Neural cell (in vitro differentiated cells): ENCODE results near the gene FGF12. TPM values are rescaled to one million over a fixed set of nuclear protein-coding genes. Genes with fewer than 3 reads are reported as not detected.

Experiments
- H2AFZ ChIP-seq: fragments of 200-600, 300-800 bp; sonication (generic), shearing (Covaris generic); 2 replicates; pipeline ENCODE4 v1.6.0; 2014; ENCODE audit warnings: low read depth, mild to moderate bottlenecking, antibody characterized with exemption, low read length, moderate library complexity
- H3F3A ChIP-seq: fragments of 200-600 bp; shearing (Covaris generic); 2 replicates; pipeline ENCODE4 v1.6.1; 2016; ENCODE audit warnings: mild to moderate bottlenecking, moderate library complexity, mixed read lengths, antibody characterized with exemption, low read length; ENCODE audit not compliant: insufficient read depth, poor library complexity, severe bottlenecking
- H3K27ac ChIP-seq: fragments of 200-600, 300-800 bp; sonication (generic), shearing (Covaris generic); 2 replicates; pipeline ENCODE4 v1.5.1; 2014; ENCODE audit warnings: mild to moderate bottlenecking, low read length, moderate library complexity
- H3K27me3 ChIP-seq: fragments of 300-800, 200-600 bp; sonication (generic), shearing (Covaris generic); 2 replicates; pipeline ENCODE4 v1.6.0; 2014; ENCODE audit warnings: mild to moderate bottlenecking, low read depth, low read length, moderate library complexity; ENCODE audit not compliant: insufficient read depth
- H3K36me3 ChIP-seq: fragments of 300-800, 200-600 bp; sonication (generic), shearing (Covaris generic); 2 replicates; pipeline ENCODE4 v1.5.1; 2014; ENCODE audit warnings: mild to moderate bottlenecking, antibody characterized with exemption, low read length, moderate library complexity; ENCODE audit not compliant: insufficient read depth
- H3K4me2 ChIP-seq: fragments of 300-800, 200-600 bp; sonication (generic), shearing (Covaris generic); 2 replicates; pipeline ENCODE4 v1.6.0; 2014; ENCODE audit warnings: mild to moderate bottlenecking, low read length
- H3K4me3 ChIP-seq: fragments of 300-800, 200-600 bp; sonication (generic), shearing (Covaris generic); 2 replicates; pipeline ENCODE4 v1.5.1; 2014; ENCODE audit warnings: mild to moderate bottlenecking, low read length, moderate library complexity
- H3K79me2 ChIP-seq: fragments of 200-600 bp; shearing (Covaris generic); replicated peaks from 2 replicates; pipeline ENCODE4 v1.6.0; 2014; ENCODE audit warnings: mild to moderate bottlenecking, low read length, moderate library complexity; ENCODE audit not compliant: insufficient read depth
- H3K9ac ChIP-seq: fragments of 300-800, 200-600 bp; sonication (generic), shearing (Covaris generic); 2 replicates; pipeline ENCODE4 v1.6.1; 2016; ENCODE audit warnings: mild to moderate bottlenecking, low read length, mixed read lengths
- H3K9me2 ChIP-seq: fragments of 200-600 bp; shearing (Covaris generic); 2 replicates; pipeline ENCODE4 v1.6.1; 2016; ENCODE audit warnings: mild to moderate bottlenecking, low read length, mixed read lengths; ENCODE audit not compliant: insufficient read depth
- H3K9me3 ChIP-seq: fragments of 200-600, 300-800 bp; sonication (generic), shearing (Covaris generic); 2 replicates; pipeline ENCODE4 v1.6.1; 2016; ENCODE audit warnings: mild to moderate bottlenecking, mixed run types, low read length, moderate library complexity, mixed read lengths
- H4K20me1 ChIP-seq: fragments of 200-600 bp; shearing (Covaris generic); 2 replicates; pipeline ENCODE4 v1.6.1; 2016; ENCODE audit warnings: mild to moderate bottlenecking, mixed run types; ENCODE audit not compliant: insufficient read depth
- EP300 ChIP-seq: fragments of 450-650 bp; conservative IDR thresholded peaks from 2 replicates; pipeline ENCODE4 v1.6.1; 2014; ENCODE audit warnings: antibody characterized with exemption, mild to moderate bottlenecking, moderate library complexity; ENCODE audit not compliant: poor library complexity, severe bottlenecking
- EZH2 ChIP-seq: fragments of 200-600, 300-800 bp; shearing (Covaris generic), sonication (generic); IDR thresholded peaks from 2 replicates; pipeline ENCODE4 v1.6.1; 2014; ENCODE audit warnings: antibody characterized with exemption, low read length, borderline replicate concordance, mild to moderate bottlenecking; ENCODE audit not compliant: insufficient read depth, poor library complexity, severe bottlenecking
- MXI1 ChIP-seq: fragments of 450-650 bp; conservative IDR thresholded peaks from 2 replicates; pipeline ENCODE4 v1.6.1; 2014; ENCODE audit warnings: antibody characterized with exemption, mild to moderate bottlenecking; ENCODE audit not compliant: poor library complexity, severe bottlenecking
- POLR2AphosphoS5 ChIP-seq: IDR thresholded peaks from 2 replicates; pipeline ENCODE4 v1.6.1; 2012
- RAD21 ChIP-seq: fragments of 450-650 bp; conservative IDR thresholded peaks from 2 replicates; pipeline ENCODE4 v1.6.1; 2014; ENCODE audit warnings: antibody characterized with exemption, mild to moderate bottlenecking, moderate library complexity
- SMC3 ChIP-seq: fragments of 450-650 bp; conservative IDR thresholded peaks from 2 replicates; pipeline ENCODE4 v1.6.1; 2014; ENCODE audit warnings: antibody characterized with exemption, mild to moderate bottlenecking, moderate library complexity; ENCODE audit not compliant: poor library complexity
- TAF1 ChIP-seq: IDR thresholded peaks from 2 replicates; pipeline ENCODE4 v1.6.1; 2012; ENCODE audit warnings: low read depth
- polyA plus RNA-seq: library from polyadenylated mRNA; depleted of rRNA; stranded (reverse); fragments of >200 nt; gene quantifications from 2 replicates; pipeline ENCODE4 v1.2.3, GENCODE V29; 2014
- TF ChIP-seq, protein P1 (sequence below): fragments of 450-650 bp; IDR thresholded peaks from 2 replicates; pipeline ENCODE4 v1.5.1; 2014; ENCODE audit warnings: antibody characterized with exemption, mild to moderate bottlenecking, moderate library complexity; ENCODE audit not compliant: poor library complexity, severe bottlenecking
- TF ChIP-seq, protein P2 (sequence below): IDR thresholded peaks from 2 replicates; pipeline ENCODE4 v1.6.1; 2012; ENCODE audit warnings: borderline replicate concordance

The FGF12 gene
- polyA plus RNA-seq, 1 donor from 2014 or later = 4.8 TPM

DNA sequence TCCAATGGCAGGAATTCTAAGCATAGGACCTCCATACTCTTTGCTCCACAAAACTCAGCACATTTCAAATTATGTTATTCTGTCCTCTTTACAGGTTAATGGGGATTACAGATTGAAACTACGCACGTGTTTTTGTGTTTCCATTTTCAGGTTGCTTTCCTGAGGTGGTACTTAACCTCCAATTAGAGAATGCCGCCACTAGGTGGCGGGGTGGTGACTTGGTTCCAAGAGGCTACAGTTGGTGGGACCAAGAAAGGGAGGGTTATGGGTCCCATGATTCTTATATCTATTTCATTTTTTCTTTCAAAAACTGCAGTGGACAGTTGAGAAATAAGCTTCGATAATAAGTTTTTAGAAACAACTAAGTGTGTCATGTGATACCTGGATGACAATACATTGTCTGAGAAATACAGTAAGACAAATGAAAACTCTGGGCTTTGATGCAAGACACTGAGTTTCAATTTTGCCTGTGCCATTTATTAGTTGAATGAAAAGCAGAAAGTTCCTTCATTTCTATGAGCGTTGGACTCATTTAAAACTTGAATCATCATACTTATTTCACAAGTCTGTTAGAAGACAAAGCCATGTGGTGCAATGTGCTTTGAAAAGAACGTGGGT is 539.0 kb downstream of the FGF12 start:
- TF ChIP-seq SMC3 = no peak
- no peak for TF ChIP-seq MXI1
- TF ChIP-seq, protein P1, sequence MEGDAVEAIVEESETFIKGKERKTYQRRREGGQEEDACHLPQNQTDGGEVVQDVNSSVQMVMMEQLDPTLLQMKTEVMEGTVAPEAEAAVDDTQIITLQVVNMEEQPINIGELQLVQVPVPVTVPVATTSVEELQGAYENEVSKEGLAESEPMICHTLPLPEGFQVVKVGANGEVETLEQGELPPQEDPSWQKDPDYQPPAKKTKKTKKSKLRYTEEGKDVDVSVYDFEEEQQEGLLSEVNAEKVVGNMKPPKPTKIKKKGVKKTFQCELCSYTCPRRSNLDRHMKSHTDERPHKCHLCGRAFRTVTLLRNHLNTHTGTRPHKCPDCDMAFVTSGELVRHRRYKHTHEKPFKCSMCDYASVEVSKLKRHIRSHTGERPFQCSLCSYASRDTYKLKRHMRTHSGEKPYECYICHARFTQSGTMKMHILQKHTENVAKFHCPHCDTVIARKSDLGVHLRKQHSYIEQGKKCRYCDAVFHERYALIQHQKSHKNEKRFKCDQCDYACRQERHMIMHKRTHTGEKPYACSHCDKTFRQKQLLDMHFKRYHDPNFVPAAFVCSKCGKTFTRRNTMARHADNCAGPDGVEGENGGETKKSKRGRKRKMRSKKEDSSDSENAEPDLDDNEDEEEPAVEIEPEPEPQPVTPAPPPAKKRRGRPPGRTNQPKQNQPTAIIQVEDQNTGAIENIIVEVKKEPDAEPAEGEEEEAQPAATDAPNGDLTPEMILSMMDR = peak; percentile 17
- TF ChIP-seq TAF1 = no peak
- TF ChIP-seq RAD21 = no peak
- Histone ChIP-seq H3K4me2 (no peak overlapping the region), H3K9me3 (no peaks in the 10 kb centered on the region)

DNA sequence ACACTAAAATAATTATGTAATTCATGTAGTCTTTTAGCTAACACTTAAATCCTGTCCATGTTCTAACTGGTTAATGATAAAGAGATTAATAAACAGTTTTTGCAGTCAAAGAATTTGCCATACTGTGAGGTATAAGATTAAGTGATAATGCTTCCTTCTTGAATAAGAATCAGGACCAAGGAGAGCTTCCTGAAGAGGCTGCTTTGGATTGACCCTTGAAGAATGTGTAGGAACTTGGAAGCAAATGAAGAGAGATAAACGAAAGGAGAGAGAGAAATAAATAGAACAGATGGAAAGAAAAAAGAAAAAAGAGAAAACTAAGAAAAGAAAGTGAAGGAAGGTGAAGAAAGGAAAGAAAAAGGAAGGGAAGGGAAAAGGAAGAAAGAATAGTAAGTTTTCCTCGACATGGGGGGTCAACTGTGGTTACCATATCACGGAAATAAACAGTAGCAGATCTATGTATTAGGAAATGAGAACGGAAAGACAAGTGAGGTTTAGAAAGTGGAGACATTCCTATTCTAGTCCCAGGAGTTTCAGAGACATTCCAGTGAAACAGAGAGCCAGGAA is 539.8 kb downstream of the FGF12 start:
- no peaks in the 10 kb centered on the region for H3K9me3 ChIP-seq
- no peaks in the 10 kb centered on the region for H4K20me1 ChIP-seq
- H3K79me2 ChIP-seq = no peaks in the 10 kb centered on the region
- H3K27me3 ChIP-seq = no peaks in the 10 kb centered on the region
- no peaks in the 10 kb centered on the region for H3K9me2 ChIP-seq
- TF ChIP-seq, protein P1 = no peak
- TF ChIP-seq EP300 (no peak), RAD21 (no peak), EZH2 (no peak), POLR2AphosphoS5 (no peak), TAF1 (no peak), MXI1 (no peak), SMC3 (no peak)
- TF ChIP-seq, protein P2, sequence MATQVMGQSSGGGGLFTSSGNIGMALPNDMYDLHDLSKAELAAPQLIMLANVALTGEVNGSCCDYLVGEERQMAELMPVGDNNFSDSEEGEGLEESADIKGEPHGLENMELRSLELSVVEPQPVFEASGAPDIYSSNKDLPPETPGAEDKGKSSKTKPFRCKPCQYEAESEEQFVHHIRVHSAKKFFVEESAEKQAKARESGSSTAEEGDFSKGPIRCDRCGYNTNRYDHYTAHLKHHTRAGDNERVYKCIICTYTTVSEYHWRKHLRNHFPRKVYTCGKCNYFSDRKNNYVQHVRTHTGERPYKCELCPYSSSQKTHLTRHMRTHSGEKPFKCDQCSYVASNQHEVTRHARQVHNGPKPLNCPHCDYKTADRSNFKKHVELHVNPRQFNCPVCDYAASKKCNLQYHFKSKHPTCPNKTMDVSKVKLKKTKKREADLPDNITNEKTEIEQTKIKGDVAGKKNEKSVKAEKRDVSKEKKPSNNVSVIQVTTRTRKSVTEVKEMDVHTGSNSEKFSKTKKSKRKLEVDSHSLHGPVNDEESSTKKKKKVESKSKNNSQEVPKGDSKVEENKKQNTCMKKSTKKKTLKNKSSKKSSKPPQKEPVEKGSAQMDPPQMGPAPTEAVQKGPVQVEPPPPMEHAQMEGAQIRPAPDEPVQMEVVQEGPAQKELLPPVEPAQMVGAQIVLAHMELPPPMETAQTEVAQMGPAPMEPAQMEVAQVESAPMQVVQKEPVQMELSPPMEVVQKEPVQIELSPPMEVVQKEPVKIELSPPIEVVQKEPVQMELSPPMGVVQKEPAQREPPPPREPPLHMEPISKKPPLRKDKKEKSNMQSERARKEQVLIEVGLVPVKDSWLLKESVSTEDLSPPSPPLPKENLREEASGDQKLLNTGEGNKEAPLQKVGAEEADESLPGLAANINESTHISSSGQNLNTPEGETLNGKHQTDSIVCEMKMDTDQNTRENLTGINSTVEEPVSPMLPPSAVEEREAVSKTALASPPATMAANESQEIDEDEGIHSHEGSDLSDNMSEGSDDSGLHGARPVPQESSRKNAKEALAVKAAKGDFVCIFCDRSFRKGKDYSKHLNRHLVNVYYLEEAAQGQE = no peak
- H2AFZ ChIP-seq = no peak overlapping the region
- no peaks in the 10 kb centered on the region for H3F3A ChIP-seq
- H3K36me3 ChIP-seq = no peaks in the 10 kb centered on the region
- no peak overlapping the region for H3K4me2 ChIP-seq
- no peak overlapping the region for H3K27ac ChIP-seq
- H3K9ac ChIP-seq = no peak overlapping the region
- no peak overlapping the region for H3K4me3 ChIP-seq

More for the DNA sequence above, 539.0 kb downstream of the FGF12 start:
- Histone ChIP-seq H3K79me2 (no peaks in the 10 kb centered on the region), H4K20me1 (no peaks in the 10 kb centered on the region), H3K9ac (no peak overlapping the region), H3K9me2 (no peaks in the 10 kb centered on the region), H3K27me3 (no peaks in the 10 kb centered on the region), H2AFZ (no peak overlapping the region), H3K4me3 (no peak overlapping the region), H3F3A (no peaks in the 10 kb centered on the region), H3K27ac (no peak overlapping the region), H3K36me3 (no peaks in the 10 kb centered on the region)
